HUDEP-2 (cell line): ENCODE results near the gene BOD1L2.
A peak's percentile ranks its signal among the peaks of the same experiment; 100 is the strongest.

Experiments
- DNase-seq, 76 experiments: peaks; one replicate each; lab custom pipeline; 2025; ENCODE audit not compliant: unreplicated experiment in 76 of 76; lab: John Stamatoyannopoulos, UW

The BOD1L2 gene

GRCh38 chr18:57146956-57147636, at the start of gene BOD1L2:
Gene BOD1L2, plus strand, starts transcription at chr18:57147087. Its CDS starts 226 bp downstream, at chr18:57147313.
- DNase-seq: no peak

- peak in 21 of 76 experiments; percentile 2 to 55 (median 19) for DNase-seq
Observed at GRCh38 chr18:57107140-57107832, 39.6 kb upstream of the BOD1L2 start.

GRCh38 chr18:57110290-57110689, 36.6 kb upstream of the BOD1L2 start:
- DNase-seq: no peak

GRCh38 chr18:57113799-57114420, 33.0 kb upstream of the BOD1L2 start:
- DNase-seq: no peak

GRCh38 chr18:57116598-57117132, 30.2 kb upstream of the BOD1L2 start:
- peak in 4 of 76 experiments; percentile 1 to 16 (median 8) for DNase-seq

DNA sequence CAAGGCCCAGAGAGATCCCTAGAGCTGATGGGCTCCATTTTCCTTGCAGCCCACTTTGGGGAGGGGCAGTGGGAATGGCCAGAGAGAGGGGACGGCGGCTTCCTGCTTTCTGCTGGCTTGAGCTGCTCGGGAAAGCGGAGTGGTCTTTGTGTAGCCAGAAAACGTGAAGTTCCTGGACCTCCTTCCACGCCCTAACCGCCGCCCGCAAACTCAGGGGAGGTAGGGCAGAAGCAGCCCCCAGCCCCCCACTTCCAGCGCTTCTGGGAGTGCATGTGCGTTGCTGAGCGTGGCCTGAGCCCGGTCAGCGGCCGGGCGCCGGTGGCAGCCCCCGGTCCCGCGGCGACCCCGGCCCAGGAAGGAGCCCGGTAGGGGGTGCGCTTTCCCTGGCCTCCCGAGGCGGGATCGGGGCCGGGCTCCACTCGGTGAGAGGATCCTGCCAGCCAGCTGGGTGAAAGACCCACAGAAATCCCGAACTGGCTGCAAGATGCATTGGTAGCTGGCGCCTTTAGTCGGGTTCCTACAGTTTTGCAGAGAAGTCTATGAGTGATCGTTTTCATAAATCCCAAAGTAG, 25.3 kb upstream of the BOD1L2 start:
- DNase-seq: no peak

GRCh38 chr18:57122936-57123510, 23.9 kb upstream of the BOD1L2 start:
- no peak for DNase-seq

DNA sequence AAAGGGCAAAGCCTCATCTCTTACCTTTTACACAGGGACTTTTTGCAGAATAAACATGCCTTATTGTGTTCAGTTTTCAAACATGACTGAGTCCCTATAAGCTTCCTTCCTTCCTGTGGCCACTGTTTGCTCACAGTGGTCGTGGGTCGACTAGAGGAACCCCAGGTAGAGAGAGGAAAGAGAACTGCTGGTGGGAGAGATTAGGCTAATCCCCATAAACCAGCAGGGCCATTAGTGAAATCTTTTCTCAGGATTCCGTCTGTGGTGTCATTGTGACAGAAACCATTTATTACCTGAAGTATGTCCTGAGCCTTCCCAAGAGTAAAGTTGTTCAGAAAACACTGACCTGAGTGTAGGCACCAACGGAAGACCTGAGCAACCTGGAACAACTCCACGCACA, 21.3 kb upstream of the BOD1L2 start:
- no peak for DNase-seq

DNA sequence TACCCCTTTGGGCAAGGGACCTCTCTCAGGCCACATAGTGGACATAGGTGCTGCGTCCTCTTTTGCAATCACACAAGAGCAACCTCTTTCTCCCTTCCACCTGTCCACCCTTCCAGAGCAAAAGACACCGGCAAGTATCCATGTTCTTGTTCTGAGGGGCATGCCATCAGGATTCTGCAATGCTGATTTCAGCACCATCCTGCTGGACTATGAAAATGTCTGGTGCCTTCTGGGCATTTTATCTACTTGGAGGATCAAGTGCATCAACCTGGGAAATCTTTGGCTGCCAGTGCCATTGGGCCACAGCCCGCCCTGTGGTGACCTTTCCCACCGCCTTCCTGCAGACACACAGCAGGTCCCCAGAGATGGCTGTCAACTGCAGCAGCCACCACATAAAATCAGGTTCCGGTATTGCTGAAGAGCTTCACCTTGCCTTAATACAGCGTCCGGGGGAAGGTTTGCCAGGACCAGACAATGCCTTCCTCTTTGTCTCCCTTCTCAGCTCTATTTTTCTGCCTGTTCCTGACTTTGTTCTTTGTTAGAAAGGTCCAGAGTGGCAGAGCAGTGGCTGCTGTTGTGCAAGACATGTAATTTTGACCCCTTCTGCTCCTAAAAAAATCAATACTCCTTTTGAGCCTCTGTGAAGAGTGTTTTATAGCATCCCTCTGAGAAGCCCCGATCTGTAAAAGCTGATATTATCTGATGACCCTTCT, 18.5 kb upstream of the BOD1L2 start:
- DNase-seq: no peak

- no peak for DNase-seq
Observed at GRCh38 chr18:57131101-57131500, 15.8 kb upstream of the BOD1L2 start.

DNA sequence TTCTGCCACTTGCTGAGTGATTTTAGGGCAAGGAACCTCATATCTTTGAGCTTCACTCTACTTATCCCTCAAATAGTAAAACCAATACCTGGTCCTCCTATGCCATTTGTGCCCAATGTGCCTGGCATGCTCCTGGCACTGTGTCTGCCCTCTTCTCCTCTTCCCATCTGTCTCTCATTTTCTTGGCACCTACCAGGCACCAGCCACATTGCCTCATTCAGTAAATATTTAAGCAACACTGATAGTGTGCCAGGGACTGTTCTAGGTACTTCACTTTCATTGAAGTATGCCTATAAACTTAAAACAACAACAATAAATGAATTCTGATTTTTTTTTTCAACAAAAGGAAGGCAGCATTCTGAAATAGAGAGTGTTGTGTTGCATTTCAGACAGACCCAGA, 15.1 kb upstream of the BOD1L2 start:
- DNase-seq: no peak

- no peak for DNase-seq
Observed at GRCh38 chr18:57134618-57135135, 12.2 kb upstream of the BOD1L2 start.

DNA sequence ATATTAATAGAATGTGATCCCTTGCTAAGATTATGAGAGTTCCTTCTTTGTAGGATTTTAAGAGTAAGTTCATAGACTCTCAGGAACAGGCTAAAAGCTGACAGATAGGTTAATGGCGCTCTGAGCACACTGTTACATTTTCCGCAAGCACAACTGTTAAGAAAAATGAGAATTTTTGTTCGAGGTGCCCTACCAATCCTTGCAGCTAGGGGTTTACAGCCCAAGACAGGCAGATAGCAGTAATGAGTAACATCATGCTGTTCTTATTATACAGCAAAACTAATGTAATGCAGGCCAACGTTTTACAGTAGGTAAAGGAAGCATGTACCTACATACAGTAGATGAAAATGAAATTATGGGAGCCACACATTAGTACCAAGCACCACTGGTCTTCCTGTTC, 11.2 kb upstream of the BOD1L2 start:
- DNase-seq: no peak

GRCh38 chr18:57137847-57138246, 9.0 kb upstream of the BOD1L2 start:
- no peak for DNase-seq

- DNase-seq: no peak
Observed at GRCh38 chr18:57141208-57142129, 5.4 kb upstream of the BOD1L2 start.

DNA sequence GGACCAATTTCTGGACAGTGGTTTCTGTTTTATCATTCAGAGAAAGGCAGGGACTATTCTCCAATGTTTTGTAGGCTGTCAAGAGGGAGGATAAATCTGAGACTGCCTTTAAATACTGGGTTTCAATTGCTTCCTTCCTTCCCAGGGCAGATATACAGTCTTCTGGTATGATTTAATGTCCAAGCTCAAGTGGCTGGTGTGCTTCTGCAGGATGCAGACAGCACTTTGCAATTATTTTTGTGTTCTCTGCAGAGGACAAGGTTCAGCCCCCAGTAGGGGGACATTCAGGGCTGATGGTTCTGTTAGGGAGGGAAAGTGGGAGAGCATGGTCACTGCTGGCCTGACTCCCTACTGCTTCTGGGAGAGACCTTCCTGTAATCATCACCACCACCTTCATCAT, 4.6 kb upstream of the BOD1L2 start:
- no peak for DNase-seq

GRCh38 chr18:57143265-57143664, 3.6 kb upstream of the BOD1L2 start:
- DNase-seq: no peak

DNA sequence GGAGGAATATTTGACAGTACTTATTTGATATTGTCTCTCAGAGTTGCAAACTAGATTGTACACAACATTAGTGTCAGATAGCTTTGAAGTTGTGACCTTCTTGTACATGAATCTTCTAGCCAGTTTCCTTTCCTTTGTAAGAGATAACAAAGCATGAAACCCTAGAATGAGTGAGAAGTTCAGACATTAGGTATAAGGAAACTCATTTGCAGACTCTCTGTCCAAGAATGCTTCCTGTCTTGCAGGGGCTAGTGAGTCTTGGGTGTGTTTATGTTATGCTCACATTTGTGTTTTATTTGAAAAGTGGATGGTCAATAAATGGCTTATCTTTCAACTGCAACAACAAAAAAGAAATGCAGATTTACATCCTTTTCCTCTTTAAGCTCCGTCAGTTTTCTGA, 1.4 kb downstream of the BOD1L2 start:
- DNase-seq: no peak

- DNase-seq: no peak
Observed at GRCh38 chr18:57149051-57149450, 2.2 kb downstream of the BOD1L2 start.
